RPMI7951 (cell line): Measurements from ENCODE around the gene ANKH. TPM values are rescaled to one million over a fixed set of nuclear protein-coding genes. Genes with fewer than 3 reads are reported as not detected.

ENCODE experiments used
- DNase-seq: peaks from one replicate; pipeline ENCODE4 v3.0.0-alpha.2; 2012; ENCODE audit warnings: low read depth
- total RNA-seq: library from RNA; depleted of rRNA; stranded (reverse); fragments of >200 nt; shearing (Covaris generic); gene quantifications from 2 replicates; pipeline ENCODE4 v1.2.3, GENCODE V29; 2014

Gene ANKH
- total RNA-seq, 1 experiment from 2014 or later: 70.5 TPM

DNA sequence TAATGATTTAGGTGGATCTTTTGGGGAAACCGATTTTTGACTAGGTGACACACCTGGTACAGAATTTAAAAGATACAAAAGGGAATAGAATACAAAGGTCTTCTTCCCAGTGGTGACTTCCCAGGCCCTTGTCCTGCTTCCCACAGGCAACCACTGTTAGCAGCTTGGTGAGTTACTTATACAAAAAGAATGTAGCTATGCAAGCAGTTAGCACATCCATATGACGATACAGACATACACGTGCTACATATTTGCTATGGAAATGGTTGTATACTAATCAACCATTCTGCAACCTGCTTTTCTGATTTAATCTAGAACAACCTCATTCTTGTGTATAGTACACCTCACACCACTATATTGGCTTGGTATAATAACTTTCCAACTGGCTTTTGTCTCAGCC is 156.1 kb downstream of the ANKH start:
- DNase-seq: no peak

DNA sequence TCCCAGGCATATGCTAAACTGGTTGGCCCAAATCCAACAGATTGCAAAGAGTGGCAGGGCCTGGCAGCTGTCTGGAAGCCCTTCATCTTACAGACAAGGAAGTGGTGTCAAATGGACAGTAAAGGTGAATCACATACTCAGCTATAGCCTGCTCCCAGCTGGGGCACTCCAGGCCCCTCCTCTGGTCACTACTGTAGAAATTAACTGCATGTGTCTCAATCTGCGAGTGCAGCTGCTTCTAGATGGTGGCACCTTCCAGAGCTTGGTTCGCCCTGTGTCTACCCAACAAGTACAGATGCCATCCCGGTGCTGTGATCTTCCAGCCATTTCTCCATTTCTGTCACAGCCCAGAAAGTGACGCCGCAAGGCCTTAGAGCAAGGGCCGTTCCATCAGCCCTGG is 156.9 kb downstream of the ANKH start:
- peak; percentile 36 for DNase-seq

DNA sequence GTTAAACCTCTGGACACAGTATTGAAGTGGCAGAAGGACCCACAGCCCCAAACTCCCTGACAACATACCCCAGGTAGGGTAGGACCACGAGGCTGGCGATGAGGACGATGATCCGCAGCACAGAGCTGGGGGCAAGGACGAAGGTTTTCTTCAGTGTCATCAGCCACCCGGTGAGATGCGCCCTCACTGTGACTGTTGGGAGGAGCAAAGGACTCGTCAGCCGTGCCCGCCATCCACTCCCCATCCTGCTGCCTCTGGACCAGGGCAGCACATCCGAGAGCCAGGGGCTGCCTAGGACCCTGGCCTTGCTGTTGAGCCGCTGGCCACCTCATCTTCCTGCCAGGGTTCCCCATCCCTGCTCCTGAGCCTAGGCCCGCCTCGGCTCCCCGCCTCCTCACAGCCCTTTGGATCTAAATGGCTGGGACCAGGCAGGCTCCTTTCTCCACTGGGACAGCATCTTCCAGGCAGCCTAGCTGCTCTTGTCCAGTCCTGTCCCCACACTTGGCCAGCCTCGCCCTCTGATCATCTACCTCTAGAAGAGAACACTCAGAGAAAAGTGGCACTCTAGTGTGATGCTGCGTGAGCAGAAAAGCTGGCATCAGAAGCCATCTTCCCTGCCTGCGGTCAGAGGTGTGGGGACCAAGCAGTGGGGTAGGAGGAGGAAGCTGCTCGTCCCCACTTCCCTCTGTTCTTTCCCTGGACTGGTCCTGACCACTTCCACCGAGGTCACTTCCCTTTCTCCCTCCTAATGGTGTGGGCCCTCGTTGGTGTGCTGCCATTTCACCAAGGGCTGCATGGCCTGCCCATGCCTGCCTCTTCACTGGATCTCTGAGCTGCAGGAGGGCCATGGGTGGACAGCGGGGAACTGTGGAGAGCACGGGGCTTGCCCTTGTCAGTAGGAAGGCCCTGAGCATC is 157.8 kb downstream of the ANKH start:
- DNase-seq: no peak

DNA sequence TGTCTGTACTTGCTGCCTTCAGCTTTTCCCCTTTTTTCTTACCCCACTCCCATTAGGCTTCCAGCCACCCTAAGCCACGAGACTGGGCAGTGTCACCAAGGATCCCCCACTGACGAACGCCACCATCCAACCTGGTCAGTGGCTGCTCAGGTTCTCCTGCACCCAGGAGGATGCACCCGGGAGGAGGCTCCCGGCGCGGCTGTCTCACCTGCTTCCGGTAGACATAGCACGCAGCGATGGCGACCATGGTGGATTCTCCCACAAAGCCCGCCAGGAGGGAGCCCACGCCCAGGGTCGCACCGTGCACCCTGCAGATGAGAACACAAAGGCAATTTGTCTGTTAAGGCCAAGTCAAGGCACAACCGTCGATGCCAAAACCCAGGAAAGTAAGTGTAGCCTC is 158.9 kb downstream of the ANKH start:
- DNase-seq: no peak

DNA sequence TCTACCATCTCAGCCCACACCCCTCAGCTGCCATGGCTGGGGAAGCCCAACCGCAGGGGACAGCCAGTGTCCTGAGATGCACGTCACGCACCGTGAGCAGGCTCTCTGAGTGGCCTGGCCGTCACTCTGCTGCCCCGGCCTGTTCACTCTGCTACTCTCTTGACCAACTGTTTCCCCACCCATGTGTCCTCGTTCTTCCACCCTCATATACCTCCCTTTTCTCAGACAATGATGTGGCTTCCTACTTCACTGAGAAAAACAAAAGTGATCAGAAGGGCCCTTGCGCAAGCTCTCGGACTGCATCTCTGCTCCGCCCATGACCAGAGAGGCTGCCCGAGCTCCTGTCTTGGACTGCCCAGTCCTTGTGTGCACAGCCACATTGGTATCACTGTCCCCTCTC is 159.4 kb downstream of the ANKH start:
- no peak for DNase-seq

DNA sequence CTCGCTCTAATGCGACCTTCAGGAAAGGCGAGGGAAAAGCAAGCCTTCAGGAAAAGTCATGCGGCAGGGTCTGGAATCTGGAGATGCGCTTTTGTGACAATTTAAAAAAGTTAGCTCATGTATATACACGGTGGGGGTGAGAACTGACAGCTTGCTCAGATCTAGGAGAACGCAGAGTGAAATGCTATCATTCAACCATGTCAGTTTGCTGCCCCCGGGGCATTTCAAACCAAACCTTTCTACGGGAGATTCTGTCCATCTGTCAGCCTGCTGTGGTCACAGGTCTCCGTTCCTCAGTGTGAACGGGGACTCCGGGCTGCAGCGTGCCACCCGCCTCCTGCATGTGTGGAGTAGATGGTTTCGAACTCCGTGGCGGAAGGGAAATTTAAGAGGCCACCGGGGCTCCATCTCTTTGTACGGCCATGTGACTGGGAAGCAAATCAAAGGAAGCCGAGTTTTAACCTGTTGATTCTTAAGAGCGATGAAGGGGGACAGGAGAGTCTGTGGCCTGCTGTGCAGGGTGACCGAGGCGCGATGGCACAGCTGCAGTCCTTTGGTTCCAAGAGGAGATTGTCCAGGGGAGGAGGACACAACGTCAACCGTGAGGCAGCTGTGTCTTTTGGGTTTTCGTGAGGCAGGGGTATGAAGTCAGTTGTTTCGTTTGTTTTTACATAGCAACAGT is 161.1 kb downstream of the ANKH start:
- DNase-seq: no peak

DNA sequence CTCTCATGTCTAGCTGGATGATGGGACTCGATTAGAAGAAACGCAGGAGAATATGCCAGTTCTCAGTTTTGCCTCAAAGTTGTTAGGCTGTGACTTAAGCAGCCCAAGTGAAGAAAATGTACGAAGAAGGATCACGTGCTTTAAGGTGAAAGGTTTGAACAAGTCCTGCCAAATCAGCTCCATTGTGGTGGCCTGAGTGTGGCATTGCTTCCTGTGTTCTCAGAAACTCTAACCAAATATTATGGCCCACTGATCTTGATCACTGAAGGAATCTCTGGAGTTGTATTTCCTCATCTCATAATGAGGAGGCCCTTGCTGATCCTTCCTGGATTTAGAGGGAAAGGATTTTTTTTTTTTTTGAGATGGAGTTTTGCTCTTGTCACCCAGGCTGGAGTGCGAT is 163.0 kb downstream of the ANKH start:
- no peak for DNase-seq

DNA sequence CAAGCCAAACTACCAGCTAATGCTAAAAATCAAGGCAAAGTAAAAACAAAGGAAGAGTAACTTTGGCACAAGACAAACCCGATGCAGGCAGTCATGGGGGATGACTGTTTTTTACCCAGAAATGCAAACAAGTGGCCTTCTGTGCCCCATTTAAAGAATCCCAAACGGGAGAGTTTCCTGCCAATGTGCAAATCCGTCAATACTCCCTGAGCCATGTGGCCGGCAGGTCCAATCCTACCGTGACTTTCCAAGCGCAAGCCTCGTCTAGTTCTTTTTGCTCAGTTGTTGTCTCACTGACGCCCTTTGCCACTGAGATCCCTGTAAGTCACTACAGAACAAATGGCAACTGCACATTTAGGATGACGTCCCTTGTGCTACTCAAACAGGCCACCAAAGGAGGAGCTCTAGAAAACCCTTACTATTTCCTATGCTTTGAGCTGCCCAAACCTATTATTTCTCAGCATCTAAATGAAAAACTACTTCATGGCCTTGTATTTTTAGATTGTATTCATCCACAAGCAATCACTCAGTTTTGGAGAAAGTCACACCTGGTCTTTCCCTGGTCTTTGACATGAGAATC is 163.7 kb downstream of the ANKH start:
- DNase-seq: no peak

DNA sequence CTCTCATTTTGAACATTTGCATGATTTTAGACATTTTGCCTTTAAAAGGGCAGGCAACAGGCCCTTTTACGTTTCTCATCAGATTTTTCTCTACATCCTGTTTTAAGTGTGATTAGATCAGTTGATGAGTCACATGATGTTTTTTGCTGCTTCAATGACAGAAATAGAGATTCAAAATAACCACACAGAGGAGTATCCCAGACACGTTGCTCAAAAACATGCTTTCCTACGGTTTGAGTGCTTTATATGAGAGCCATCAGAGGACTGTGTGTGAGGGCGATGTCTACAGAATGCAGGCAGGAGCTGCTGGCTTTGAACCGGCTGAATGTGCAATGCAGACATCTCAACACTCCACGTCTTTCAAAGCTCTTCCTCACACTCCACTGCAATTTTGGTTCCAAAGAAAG is 165.0 kb downstream of the ANKH start:
- DNase-seq: peak; percentile 78

DNA sequence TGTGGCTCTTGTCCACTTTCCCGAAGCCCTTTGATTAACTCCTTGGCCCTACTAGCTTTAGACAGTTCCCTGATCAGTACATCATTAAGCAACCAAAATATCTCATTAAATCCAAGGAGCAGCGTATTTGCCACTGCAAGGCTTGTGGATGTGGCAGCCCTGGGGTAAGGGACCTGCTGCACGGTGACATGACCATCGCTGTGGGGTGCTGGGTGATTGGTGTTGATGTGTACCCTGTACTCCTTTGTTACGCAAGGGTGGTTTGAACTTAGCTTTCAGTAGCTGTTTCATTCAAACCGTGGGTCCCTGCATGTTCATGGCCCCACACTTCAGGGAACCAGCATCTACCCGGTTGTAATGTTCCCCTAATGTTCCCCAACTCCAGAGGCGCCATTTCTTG is 166.0 kb downstream of the ANKH start:
- DNase-seq: no peak

DNA sequence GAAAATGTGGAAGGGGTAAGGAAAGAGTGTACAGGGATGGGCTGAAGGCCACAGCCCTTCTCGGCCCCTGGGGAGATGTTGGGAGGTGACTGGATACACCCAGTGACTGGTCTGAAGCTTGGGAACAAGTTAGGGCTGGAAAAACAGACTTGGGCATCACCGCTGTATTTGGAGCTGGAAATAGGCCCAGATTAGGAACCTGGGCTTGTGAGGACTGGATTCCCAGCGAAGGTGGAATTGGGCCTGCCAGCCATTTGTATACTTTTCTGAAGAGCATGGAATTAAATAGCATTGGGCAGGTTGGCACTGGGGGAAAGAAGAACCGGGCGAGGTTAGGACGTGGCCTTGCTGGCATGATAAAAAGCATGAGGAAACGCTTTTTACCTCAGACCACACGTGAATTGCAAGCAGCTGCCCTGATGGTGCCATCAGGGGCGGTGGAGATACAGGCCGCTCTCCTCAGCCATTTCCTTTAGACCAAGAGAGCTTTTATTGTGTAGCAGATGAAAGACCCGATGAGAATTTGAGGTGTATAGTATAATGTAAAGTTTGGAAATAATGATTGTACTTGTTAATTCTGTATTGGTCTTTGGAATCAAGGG is 169.2 kb downstream of the ANKH start:
- DNase-seq: no peak

DNA sequence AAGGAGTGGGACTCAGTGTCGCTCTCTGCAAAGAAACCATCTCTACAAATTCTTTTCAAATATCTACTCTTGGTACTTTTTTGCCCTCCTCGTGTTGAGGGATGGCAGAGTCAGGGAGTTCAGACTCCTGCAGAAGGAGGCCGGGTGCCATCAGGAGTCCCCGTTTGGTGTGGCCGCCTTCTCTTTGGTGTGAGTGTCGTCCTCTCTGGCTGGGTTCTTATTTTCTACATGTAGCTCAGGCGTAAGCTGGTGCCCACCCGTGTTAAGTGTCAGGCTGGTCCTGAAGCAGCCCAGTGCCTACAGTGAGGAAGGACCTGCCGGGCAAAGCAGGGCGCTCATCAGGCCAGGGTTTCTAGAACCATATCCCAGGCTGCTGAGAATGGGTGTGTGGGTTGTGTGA is 170.0 kb downstream of the ANKH start:
- no peak for DNase-seq

DNA sequence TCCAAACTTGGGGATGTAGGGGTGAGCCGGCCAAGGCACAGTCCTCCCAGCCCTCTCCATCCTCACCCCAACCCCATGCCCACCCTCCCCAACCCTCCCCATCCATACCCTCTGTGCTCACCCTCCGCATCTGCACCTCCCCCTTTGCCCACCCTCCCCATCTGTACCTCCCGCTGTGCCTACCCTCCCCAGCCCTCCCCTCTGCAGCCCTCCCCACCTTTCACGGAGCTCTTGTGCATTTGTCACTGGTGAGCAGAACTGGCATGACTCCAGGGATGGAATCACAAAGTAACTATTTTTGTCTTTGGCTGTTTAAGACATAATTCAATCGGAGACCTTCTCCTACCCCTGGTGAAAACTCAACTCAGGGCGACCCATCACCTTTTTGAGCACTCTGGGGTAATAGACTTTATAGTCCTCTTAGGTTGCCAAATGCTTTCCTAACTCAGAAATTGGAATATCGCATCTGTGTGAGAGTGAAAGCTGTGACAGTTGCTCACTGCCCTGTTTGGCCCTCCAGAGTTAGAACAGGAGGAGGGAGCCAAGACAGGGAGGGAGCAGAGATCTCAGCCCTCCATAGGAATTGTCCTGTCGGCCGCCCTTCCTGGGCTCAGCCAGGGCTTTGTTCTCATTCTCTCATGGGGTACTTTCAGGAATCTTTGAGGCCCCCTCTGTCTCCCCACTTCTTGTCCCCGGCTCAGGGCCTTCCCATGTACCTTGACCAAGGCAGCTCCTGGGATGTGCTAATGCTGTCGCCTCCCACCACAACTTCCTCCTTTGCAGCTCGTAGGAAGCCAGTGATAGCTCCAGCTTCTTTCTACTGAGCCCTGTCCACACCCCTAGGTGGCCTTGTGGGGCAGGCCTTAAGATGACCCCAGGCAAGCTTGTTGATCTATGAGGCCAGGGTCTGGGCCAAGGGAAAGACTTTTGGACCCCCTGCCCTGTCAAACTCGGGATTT is 170.8 kb downstream of the ANKH start:
- no peak for DNase-seq

DNA sequence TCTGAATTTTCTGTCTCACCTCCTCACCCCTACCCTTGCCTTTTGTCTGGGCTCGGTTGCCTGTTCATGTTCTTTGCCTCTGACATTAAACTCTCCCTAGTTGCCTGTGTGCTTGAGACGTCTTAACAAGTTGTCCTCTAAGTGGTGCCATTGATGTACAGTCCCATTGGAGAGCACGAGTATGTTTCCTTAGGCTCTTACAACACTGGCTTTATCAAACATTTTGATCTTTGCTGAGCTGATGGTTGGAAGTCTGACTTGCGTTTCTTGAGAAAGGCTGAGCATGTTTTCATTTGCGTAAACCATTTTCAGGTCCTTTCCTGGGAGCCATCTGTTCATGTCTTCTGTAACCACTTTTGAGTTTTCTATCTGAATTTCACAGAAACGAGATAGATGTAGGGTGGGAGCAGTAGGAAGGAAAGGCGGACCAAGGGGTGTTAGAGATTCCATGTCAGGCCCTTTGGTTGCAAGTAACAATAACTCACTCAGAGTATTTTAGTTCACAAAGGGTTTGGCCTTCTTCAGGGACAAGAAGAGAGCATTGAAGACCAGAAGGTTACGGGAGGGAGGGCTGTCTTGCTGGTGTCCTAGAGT is 171.7 kb downstream of the ANKH start:
- DNase-seq: no peak

DNA sequence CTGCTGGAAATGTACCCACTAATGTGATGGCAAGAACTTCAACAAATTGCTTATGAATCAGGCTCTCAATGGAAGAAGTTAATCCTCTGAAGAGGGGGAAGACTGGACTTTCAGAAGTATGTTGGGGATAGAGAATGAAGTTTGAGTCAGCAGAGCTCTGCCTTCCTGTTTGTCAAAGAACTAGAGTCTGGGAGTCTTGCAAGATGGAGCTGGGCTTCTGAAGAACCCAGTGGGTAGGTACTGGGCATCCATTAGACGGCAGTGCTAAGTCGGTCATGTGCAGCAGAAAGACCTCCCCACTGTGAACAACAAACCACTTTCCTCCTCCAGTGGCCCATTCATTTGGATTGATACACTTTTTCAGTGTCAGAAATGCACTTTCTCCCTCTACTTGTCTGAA is 172.4 kb downstream of the ANKH start:
- no peak for DNase-seq

DNA sequence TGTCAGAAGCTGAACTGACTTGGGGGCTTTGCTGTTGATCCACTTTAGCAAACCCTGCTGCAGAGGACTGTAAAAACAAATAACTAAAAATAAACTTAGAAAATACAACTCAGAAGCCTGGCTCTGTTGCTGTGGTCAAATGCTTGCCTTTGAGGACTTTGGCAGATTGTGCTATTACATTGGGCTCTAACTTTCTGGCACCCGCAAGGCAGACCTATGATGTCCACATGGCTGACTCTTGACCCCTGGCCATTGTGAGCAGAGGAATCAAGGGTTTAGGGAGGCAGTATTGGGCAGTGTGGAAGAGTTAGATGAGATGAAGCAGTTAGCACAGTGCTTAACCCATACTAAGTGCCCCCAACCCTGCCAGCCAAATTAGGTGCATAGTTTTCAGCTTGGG is 173.1 kb downstream of the ANKH start:
- DNase-seq: no peak

DNA sequence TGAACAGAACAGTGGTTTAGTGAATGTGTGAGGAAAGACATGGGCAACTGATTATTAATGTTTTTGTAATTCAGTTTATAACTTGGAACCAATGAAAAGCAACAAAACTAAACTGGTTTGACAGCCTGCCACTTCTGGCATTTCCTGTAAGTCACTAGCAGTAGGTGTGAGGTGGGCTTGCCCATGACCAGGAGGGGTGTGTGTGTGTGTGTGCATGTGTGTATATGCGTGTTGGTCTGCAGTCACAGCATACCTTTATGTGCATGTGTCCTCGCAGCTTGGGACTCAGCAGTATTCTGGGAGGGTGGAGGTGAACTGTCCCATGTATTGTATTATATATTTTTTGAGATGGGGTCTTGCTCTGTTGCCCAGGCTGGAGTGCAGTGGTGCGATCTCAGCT is 174.7 kb downstream of the ANKH start:
- no peak for DNase-seq

DNA sequence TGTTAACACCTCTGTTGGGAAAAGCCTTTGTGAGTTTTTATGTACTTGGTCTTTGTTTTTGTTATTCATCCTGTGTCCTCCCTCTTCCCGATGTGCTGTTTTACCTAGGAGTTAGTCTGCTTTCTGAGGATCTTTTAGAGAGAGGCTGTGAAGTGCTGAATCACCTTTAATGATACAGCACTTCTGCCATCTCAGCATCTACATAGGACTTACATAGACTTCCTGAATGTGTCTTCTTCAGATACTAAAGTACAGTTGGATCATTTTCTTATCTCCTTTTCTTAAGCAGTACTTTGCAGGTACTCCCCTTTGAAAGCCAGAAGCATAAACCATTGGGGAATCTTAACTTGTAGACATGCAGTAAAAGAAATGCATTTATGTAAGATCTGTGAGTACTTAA is 175.5 kb downstream of the ANKH start:
- no peak for DNase-seq

DNA sequence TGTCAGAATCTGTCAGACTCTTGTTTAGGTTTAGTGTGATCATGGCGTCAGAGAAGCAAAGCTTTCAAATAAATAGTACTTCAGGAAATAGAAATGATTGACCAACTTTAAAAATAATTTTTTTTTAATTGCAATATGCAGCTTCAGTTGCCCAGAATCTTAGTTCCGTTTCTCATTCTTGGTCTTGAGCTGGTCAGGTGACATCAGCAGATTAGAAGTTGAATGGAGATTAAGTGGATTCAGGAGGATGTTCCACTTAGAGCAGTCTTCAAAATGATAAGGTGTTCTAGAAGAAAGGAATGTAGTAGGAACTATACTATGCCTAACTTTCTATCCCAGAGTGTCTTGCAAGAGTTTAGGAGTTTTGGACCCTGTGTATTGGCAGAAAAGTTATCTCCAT is 176.4 kb downstream of the ANKH start:
- no peak for DNase-seq

DNA sequence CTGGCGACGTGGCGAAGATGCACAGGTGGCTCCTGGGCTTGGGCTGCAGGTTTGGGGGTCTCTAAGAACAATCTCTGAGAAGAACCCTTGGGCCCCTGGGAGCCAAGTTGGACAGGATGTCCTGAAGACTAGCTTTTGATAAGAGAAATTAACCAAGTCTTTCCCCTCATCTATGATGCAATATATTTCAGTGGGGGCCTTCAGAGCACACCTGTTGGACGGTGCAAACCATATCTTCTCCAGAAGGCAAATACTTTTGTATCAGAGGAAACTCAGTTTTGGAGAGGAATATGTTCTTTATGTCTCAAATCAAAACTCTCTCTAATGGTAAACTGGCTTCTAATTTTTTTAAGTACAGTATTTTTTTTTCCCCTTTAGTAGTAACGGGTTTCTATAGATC is 178.5 kb downstream of the ANKH start:
- no peak for DNase-seq
